OCI-LY1 (cell line): ENCODE results near the gene DESI2.
"Not testable (repeated sequence)": the region's sequence is repeated elsewhere in the genome, so short reads cannot be mapped to it uniquely, and the experiment has no call there.

ENCODE experiments used
- H2AFZ ChIP-seq: fragments of 200-600 bp; sonication (generic), shearing (Covaris generic); 2 replicates; pipeline ENCODE4 v1.6.0; 2014; ENCODE audit warnings: antibody characterized with exemption, mild to moderate bottlenecking, low read length
- H3F3A ChIP-seq: fragments of 200-600 bp; sonication (generic), shearing (Covaris generic); 2 replicates; pipeline ENCODE4 v1.6.0; 2014; ENCODE audit warnings: mild to moderate bottlenecking, antibody characterized with exemption, low read length, moderate library complexity; ENCODE audit not compliant: insufficient read depth
- H3K27ac ChIP-seq: fragments of 200-600 bp; sonication (generic); 2 replicates; pipeline ENCODE4 v1.5.1; 2014; ENCODE audit warnings: low read length, mixed run types, mild to moderate bottlenecking, low read depth; ENCODE audit not compliant: poor library complexity, severe bottlenecking
- H3K27me3 ChIP-seq: fragments of 200-600 bp; sonication (generic); 2 replicates; pipeline ENCODE4 v1.6.0; 2014; ENCODE audit warnings: antibody characterized with exemption, mild to moderate bottlenecking, low read length, moderate library complexity; ENCODE audit not compliant: insufficient read depth
- H3K36me3 ChIP-seq: fragments of 200-600 bp; sonication (generic); 2 replicates; pipeline ENCODE4 v1.6.1; 2014; ENCODE audit warnings: mild to moderate bottlenecking, antibody characterized with exemption, low read length, moderate library complexity, mixed read lengths; ENCODE audit not compliant: insufficient read depth
- H3K4me1 ChIP-seq: fragments of 200-600 bp; sonication (generic); 2 replicates; pipeline ENCODE4 v1.5.1; 2014; ENCODE audit warnings: mild to moderate bottlenecking, low read length, moderate library complexity; ENCODE audit not compliant: insufficient read depth, severe bottlenecking
- H3K4me2 ChIP-seq: fragments of 200-600 bp; sonication (generic), shearing (Covaris generic); 2 replicates; pipeline ENCODE4 v1.6.1; 2014; ENCODE audit warnings: low read length
- H3K4me3 ChIP-seq: fragments of 200-600 bp; sonication (generic); 2 replicates; pipeline ENCODE4 v1.5.1; 2014; ENCODE audit warnings: low read length, low read depth, mild to moderate bottlenecking, mixed read lengths; ENCODE audit not compliant: poor library complexity, severe bottlenecking
- H3K79me2 ChIP-seq: fragments of 200-600 bp; shearing (Covaris generic); 2 replicates; pipeline ENCODE4 v1.6.1; 2016; ENCODE audit warnings: mixed run types, low read length, mixed read lengths; ENCODE audit not compliant: insufficient read depth
- H3K9ac ChIP-seq: fragments of 200-600 bp; sonication (generic), shearing (Covaris generic); 2 replicates; pipeline ENCODE4 v1.6.1; 2014; ENCODE audit warnings: mild to moderate bottlenecking, low read length, mixed read lengths
- H3K9me2 ChIP-seq: fragments of 200-600 bp; sonication (generic), shearing (Covaris generic); 2 replicates; pipeline ENCODE4 v1.6.1; 2014; ENCODE audit warnings: low read depth, mild to moderate bottlenecking, low read length, mixed read lengths
- H3K9me3 ChIP-seq: fragments of 200-600 bp; shearing (Covaris generic); 2 replicates; pipeline ENCODE4 v1.6.1; 2014; ENCODE audit warnings: low read length, mixed read lengths
- H4K20me1 ChIP-seq: fragments of 200-600 bp; sonication (generic), shearing (Covaris generic); 2 replicates; pipeline ENCODE4 v1.6.0; 2016; ENCODE audit warnings: mild to moderate bottlenecking, low read length; ENCODE audit not compliant: insufficient read depth
- EZH2 ChIP-seq: fragments of 200-600 bp; sonication (generic), shearing (Covaris generic); IDR thresholded peaks from 2 replicates; pipeline ENCODE4 v1.8.0; 2017; ENCODE audit warnings: borderline replicate concordance, mixed run types, mild to moderate bottlenecking, antibody characterized with exemption, low read length, moderate library complexity, mixed read lengths
- TF ChIP-seq, protein P1 (sequence below): fragments of 200-600 bp; sonication (generic), shearing (Covaris generic); IDR thresholded peaks from 2 replicates; pipeline ENCODE4 v1.5.1; 2017; ENCODE audit warnings: mild to moderate bottlenecking, antibody characterized with exemption, low read length, moderate library complexity, mixed read lengths

Gene DESI2

DNA sequence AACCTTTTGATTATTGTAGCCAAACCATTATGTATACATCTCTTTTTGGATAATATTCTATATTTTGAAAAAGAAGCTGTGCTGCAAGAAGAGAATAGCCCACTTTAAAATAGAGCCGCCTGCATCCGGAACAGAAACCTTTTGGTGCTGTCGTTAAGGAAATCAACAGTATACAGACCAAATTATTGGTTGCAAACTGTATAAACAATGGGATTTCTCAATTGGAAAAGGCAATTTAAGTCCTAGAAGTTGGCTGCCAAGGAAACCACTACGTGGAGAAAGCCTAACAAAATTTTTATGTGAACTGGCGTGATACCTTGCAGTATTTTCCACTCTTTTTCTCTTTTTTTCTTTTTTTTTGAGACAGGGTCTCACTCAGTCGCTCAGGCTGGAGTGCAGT, 25.8 kb downstream of the DESI2 start:
- no peak for TF ChIP-seq EZH2
- TF ChIP-seq, protein P1, sequence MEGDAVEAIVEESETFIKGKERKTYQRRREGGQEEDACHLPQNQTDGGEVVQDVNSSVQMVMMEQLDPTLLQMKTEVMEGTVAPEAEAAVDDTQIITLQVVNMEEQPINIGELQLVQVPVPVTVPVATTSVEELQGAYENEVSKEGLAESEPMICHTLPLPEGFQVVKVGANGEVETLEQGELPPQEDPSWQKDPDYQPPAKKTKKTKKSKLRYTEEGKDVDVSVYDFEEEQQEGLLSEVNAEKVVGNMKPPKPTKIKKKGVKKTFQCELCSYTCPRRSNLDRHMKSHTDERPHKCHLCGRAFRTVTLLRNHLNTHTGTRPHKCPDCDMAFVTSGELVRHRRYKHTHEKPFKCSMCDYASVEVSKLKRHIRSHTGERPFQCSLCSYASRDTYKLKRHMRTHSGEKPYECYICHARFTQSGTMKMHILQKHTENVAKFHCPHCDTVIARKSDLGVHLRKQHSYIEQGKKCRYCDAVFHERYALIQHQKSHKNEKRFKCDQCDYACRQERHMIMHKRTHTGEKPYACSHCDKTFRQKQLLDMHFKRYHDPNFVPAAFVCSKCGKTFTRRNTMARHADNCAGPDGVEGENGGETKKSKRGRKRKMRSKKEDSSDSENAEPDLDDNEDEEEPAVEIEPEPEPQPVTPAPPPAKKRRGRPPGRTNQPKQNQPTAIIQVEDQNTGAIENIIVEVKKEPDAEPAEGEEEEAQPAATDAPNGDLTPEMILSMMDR, result no peak
- no peak overlapping the region for H3K27ac ChIP-seq
- H3K9ac ChIP-seq, result no peak overlapping the region
- H3F3A ChIP-seq, result no peaks in the 10 kb centered on the region
- no peaks in the 10 kb centered on the region for H4K20me1 ChIP-seq
- no peak overlapping the region for H3K4me3 ChIP-seq
- H3K36me3 ChIP-seq, result peaks cover 61% of the 10 kb centered on the region
- H3K9me2 ChIP-seq, result no peaks in the 10 kb centered on the region
- H3K27me3 ChIP-seq, result no peaks in the 10 kb centered on the region
- no peaks in the 10 kb centered on the region for H3K9me3 ChIP-seq
- H3K4me1 ChIP-seq, result no peaks in the 10 kb centered on the region
- H3K4me2 ChIP-seq, result no peak overlapping the region
- peaks cover 90% of the 10 kb centered on the region for H3K79me2 ChIP-seq
- H2AFZ ChIP-seq, result no peak overlapping the region

DNA sequence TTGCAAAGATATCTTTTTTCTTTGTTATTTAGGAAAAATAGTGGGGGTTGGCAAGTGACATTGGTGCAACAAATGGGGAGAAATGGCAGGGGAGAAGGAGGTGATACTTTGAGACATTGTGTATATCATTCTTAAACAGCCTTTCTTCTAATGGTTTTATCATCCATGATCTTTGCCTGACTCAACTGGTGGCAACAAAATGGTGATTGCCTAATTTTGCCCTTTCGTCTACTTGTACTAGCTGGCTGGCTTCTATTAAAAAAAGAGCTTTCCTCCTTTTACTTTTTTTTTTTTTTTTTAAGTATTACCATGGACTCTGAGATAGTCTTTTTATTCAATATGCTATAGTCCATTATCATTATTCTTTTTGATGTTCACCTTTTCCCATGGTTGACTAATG, 27.7 kb downstream of the DESI2 start:
- H3K4me2 ChIP-seq, result no peak overlapping the region
- H4K20me1 ChIP-seq, result peaks cover under 1% of the 10 kb centered on the region; the same call in 1 of the 2 replicates
- TF ChIP-seq, protein P1, result no peak
- H2AFZ ChIP-seq, result no peak overlapping the region
- no peak overlapping the region for H3K4me3 ChIP-seq
- no peak overlapping the region for H3K9ac ChIP-seq
- H3K27me3 ChIP-seq, result no peaks in the 10 kb centered on the region
- H3K27ac ChIP-seq, result no peak overlapping the region
- H3K9me2 ChIP-seq, result no peaks in the 10 kb centered on the region
- no peaks in the 10 kb centered on the region for H3K4me1 ChIP-seq
- H3F3A ChIP-seq, result no peaks in the 10 kb centered on the region
- H3K36me3 ChIP-seq, result peaks cover 53% of the 10 kb centered on the region
- peaks cover 89% of the 10 kb centered on the region for H3K79me2 ChIP-seq
- no peaks in the 10 kb centered on the region for H3K9me3 ChIP-seq

DNA sequence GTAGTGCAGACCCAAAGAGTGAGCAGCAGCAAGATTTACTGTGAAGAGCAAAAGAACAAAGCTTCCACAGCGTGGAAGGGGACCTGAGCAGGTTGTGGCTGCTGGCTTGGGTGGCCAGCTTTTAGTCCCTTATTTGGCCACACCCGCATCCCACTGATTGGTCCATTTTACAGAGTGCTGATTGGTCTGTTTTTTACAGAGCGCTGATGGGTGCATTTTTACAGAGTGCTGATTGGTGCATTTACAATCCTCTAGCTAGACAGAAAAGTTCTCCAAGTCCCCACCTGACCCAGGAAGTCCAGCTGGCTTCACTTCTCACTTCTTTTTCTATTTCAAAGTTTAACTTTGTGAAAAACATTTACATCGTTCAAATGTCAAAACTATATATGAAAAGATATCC, 29.2 kb downstream of the DESI2 start:
- H3F3A ChIP-seq, H3K9ac ChIP-seq, H3K27ac ChIP-seq, H3K4me2 ChIP-seq, H3K9me3 ChIP-seq, H3K4me1 ChIP-seq, H3K9me2 ChIP-seq, H2AFZ ChIP-seq, H4K20me1 ChIP-seq, H3K27me3 ChIP-seq, H3K4me3 ChIP-seq: not testable (repeated sequence)
- Histone ChIP-seq H3K36me3 (peaks cover 67% of the 10 kb centered on the region), H3K79me2 (peaks cover 89% of the 10 kb centered on the region)

DNA sequence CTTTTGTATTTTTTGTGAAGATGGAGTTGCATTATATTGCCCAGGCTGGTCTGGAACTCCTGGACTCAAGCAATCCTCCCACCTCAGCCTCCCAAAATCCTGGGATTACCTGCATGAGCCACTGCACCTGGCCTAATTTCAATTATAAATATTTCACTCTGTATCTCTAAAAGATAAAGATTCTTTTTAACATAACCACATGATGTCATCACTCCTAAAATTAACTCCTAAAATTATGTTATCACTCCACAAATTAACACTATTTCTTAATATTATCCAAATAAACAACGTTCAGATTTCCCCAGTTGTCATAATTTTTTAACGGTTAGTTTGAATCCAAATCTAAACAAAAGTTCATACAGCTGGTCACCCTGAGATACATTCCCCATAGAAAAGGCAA, 43.0 kb downstream of the DESI2 start:
- peaks cover 84% of the 10 kb centered on the region for H3K36me3 ChIP-seq
- no peaks in the 10 kb centered on the region for H3K9me2 ChIP-seq
- H3K4me1 ChIP-seq, result no peaks in the 10 kb centered on the region
- H3F3A ChIP-seq, result no peaks in the 10 kb centered on the region
- H3K9ac ChIP-seq, result no peak overlapping the region
- H4K20me1 ChIP-seq, result no peaks in the 10 kb centered on the region
- no peak overlapping the region for H3K27ac ChIP-seq
- TF ChIP-seq EZH2, result no peak
- TF ChIP-seq, protein P1, result no peak
- no peaks in the 10 kb centered on the region for H3K27me3 ChIP-seq
- no peaks in the 10 kb centered on the region for H3K79me2 ChIP-seq
- no peaks in the 10 kb centered on the region for H3K9me3 ChIP-seq
- no peak overlapping the region for H2AFZ ChIP-seq
- no peak overlapping the region for H3K4me2 ChIP-seq
- no peak overlapping the region for H3K4me3 ChIP-seq
